LNCAP (cell line): ENCODE results near the gene GRWD1.

Experiments
- TF ChIP-seq, protein P1 (sequence below): fragments of 450-650 bp; IDR thresholded peaks from 2 replicates; pipeline ENCODE4 v1.5.1; 2017; ENCODE audit warnings: mild to moderate bottlenecking

Gene GRWD1

DNA sequence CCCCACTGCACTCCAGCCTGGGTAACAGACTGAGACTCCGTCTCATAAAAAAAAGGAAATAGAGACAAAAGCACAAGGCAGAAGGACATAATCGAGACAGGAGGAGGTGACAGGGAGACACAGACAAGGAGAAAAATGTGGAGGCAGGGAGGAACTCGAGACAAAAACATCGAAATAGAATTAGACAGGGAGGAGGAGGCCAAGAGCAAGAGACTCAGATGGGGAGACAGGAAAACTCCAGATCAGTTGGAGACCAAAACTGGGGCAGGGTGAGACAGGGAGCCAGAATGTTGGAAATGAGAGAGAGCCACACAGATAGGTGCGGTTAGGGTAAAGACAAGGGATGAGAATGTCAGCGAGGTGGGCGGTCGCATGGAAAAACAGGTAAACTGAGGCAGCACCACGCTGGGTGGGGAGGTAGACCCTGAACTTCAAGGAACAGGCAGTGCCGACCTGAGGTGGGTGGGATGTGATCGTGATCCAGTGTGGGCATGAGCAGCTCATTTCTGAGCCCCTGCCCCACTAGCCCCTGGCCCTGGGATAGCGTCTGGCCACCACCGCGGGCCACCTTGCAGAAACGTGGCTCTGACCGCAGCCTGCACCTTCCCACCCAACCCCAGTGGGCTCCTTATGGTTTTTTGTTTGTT, 38.6 kb downstream of the GRWD1 start:
- TF ChIP-seq, protein P1, sequence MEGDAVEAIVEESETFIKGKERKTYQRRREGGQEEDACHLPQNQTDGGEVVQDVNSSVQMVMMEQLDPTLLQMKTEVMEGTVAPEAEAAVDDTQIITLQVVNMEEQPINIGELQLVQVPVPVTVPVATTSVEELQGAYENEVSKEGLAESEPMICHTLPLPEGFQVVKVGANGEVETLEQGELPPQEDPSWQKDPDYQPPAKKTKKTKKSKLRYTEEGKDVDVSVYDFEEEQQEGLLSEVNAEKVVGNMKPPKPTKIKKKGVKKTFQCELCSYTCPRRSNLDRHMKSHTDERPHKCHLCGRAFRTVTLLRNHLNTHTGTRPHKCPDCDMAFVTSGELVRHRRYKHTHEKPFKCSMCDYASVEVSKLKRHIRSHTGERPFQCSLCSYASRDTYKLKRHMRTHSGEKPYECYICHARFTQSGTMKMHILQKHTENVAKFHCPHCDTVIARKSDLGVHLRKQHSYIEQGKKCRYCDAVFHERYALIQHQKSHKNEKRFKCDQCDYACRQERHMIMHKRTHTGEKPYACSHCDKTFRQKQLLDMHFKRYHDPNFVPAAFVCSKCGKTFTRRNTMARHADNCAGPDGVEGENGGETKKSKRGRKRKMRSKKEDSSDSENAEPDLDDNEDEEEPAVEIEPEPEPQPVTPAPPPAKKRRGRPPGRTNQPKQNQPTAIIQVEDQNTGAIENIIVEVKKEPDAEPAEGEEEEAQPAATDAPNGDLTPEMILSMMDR: no peak

DNA sequence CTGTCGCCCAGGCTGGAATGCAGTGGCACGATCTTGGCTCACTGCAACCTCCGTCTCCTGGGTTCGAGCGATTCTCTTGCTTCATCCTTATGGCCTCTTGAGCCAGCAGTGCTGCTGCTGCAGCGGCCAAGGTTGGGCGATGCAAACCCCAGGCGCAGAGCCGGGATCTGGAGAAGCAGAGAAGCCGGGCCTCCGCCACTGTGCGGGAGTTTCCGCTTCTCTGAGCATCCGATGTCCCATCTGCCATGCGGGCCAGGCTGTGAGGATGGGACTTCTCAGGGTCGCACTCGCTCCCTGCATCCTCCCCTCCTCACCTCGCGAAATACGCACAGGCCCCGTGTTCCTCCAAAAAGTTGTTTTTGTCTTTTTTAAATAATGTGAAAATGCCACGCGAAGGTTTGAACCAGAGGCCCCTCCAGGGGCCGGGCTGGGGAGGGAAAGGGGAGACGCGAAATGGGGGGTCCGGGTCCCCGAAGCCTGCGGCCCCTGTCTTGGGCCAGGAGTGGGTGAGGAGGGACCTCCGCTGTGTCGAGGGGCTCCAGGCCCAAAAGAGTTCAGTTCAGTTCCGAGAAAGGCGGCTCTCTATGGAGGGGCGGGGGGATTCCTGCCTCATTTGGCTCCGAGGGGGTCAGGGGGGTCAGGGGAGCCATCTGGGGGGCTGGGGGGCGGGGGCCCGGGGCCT, 39.3 kb downstream of the GRWD1 start:
- TF ChIP-seq, protein P1: no peak

- TF ChIP-seq, protein P1: no peak
Observed at GRCh38 chr19:48487544-48487943, 41.8 kb downstream of the GRWD1 start.

DNA sequence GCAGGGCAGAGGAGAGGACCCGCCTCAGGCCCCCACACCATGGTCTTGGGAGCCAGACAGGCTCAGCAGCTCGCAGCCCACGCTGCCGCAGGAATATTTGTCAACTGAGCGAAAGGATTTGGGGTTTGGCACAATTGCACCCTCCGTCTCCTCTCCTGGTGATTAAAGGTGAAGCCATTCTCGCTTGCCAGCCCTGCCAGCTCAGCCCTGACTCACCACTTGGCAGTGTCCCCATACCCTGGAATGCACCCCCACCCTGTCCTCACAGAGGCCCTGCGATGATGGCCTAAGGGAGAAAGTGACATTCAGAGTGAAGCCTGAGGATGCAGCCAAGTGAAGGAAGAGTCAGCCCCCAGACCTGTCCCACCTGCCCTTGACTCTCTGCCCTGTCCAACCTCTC, 42.2 kb downstream of the GRWD1 start:
- TF ChIP-seq, protein P1: no peak

DNA sequence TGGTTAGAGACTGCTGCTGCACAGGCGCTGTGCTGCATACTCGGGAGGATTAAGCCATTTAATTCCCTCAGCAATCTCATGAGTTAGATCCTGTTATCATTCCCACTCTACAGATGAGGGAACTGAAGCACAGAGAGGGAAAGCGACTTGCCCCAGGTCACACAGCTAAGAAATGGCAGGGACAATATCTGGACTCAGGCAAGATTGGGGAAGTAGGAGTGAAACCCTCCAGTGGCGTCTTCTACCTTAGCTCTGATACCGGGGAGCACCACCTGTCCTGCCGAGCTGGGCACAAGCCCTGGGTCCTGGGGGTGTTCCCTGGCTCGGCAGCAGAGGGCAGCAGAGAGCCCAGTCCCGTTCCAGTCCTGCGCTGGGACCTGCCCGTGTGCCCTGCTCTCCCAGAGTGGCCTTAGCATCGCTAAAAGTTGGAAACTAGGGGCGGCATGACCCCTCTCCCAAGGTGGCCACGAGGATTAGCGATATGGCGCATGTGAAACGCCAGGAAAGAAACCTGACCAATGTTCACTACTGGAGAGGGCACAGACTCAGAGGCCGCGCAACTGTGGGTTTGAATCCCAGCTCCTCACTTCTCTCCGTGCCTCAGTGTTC, 43.9 kb downstream of the GRWD1 start:
- TF ChIP-seq, protein P1: peak; percentile 73

- TF ChIP-seq, protein P1: no peak
Observed at GRCh38 chr19:48490981-48491792, 45.4 kb downstream of the GRWD1 start.

DNA sequence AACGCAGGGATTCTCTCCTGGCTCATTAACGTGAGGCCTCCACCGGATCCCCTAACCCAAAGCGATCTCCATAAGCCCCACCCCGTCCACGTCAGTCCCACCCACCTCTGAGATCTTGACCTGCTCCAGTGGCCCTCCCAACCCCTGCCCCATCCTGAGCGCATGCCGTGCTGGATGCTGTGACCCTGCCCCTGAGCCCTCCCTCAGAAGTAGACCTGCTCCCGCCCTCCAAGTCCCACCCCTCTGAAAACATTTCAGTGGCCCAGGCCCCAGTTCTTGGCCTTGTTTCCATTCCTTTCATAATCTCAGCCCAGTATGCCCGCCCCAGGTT, 46.0 kb downstream of the GRWD1 start:
- TF ChIP-seq, protein P1: no peak
